Testis (tissue), 5 donors: Measurements from ENCODE around the gene KRTAP5-8. TPM values are rescaled to one million over a fixed set of nuclear protein-coding genes. Genes with fewer than 3 reads are reported as not detected.
"Not testable (repeated sequence)": the region's sequence is repeated elsewhere in the genome, so short reads cannot be mapped to it uniquely, and the experiment has no call there.

Experiments used
- DNase-seq: peaks from one replicate; pipeline ENCODE4 v3.0.0-alpha.2; 2019
- H3K27ac ChIP-seq, 2 donors: fragments of 200-600 bp; sonication (generic); one replicate each; pipeline ENCODE4 v1.5.1; 2019
- H3K27me3 ChIP-seq: fragments of 200-600 bp; sonication (generic); one replicate; pipeline ENCODE4 v1.5.1; 2019
- H3K36me3 ChIP-seq: fragments of 200-600 bp; sonication (generic); one replicate; pipeline ENCODE4 v1.5.1; 2017; ENCODE audit warnings: low read depth; ENCODE audit errors: missing control alignments
- H3K4me1 ChIP-seq: fragments of 200-600 bp; sonication (generic); one replicate; pipeline ENCODE4 v1.5.1; 2019
- H3K4me3 ChIP-seq, 2 donors: fragments of 200-600 bp; sonication (generic); one replicate each; pipeline ENCODE4 v1.5.1; 2017 to 2019
- H3K9me3 ChIP-seq: fragments of 200-600 bp; sonication (generic); one replicate; pipeline ENCODE4 v1.5.1; 2017
- POLR2A ChIP-seq: fragments of 450-650 bp; IDR thresholded peaks from one replicate; pipeline ENCODE4 v1.6.1; 2017; ENCODE audit warnings: antibody characterized with exemption, mild to moderate bottlenecking, moderate library complexity
- WGBS, 2 donors: methylation state at CpG; one replicate each; pipeline ENCODE4 v1.1.5; 2018; 5-methylcytosine and 5-hydroxymethylcytosine counted together
- intact Hi-C: fragments of 100-400 bp; cut with DNase I; formaldehyde crosslinking; loops from one replicate; pipeline ENCODE4 v1.15.1; 2023; ENCODE audit warnings: low total_unique reads
- long read RNA-seq, 2 donors: transcript quantifications; one replicate each; lab custom pipeline, GENCODE V29; 2026
- polyA plus RNA-seq: library from polyadenylated mRNA; stranded (reverse); fragments of 350-450 nt; fragmentation: Illumina TruSeq; extraction: RNeasy Lipid Tissue Mini Kit (QIAGEN cat#74804); gene quantifications from one replicate; pipeline ENCODE4 v1.2.3, GENCODE V29; 2014; ENCODE audit warnings: low read depth, low replicate concordance; ENCODE audit not compliant: insufficient read depth
- total RNA-seq, 2 donors: library from RNA; depleted of rRNA; stranded (reverse); fragments of >200 nt; gene quantifications; one replicate each; pipeline ENCODE4 v1.2.3, GENCODE V29; 2016
- TF ChIP-seq, protein P1 (sequence below), 3 experiments: fragments of 450-650 bp in 2 of 3; fragments of 200-600 bp in 1 of 3; sonication (generic) in 1 of 3; IDR thresholded peaks; one replicate each; pipeline ENCODE4 v1.5.1; 2016 to 2019; ENCODE audit warnings: antibody characterized with exemption in 3 of 3, mild to moderate bottlenecking in 2 of 3, moderate library complexity in 1 of 3

KRTAP5-8 gene, protein sequence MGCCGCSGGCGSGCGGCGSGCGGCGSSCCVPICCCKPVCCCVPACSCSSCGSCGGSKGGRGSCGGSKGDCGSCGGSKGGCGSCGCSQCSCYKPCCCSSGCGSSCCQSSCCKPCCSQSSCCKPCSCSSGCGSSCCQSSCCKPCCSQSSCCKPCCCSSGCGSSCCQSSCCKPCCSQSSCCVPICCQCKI
- total RNA-seq: 1 to 10 TPM in 1 of 2 donors, under 1 TPM in 1; 0.39 to 1.1 TPM
- not detected for polyA plus RNA-seq
- long read RNA-seq, donor 1: 0 reads
- long read RNA-seq, donor 2: 0 reads

DNA sequence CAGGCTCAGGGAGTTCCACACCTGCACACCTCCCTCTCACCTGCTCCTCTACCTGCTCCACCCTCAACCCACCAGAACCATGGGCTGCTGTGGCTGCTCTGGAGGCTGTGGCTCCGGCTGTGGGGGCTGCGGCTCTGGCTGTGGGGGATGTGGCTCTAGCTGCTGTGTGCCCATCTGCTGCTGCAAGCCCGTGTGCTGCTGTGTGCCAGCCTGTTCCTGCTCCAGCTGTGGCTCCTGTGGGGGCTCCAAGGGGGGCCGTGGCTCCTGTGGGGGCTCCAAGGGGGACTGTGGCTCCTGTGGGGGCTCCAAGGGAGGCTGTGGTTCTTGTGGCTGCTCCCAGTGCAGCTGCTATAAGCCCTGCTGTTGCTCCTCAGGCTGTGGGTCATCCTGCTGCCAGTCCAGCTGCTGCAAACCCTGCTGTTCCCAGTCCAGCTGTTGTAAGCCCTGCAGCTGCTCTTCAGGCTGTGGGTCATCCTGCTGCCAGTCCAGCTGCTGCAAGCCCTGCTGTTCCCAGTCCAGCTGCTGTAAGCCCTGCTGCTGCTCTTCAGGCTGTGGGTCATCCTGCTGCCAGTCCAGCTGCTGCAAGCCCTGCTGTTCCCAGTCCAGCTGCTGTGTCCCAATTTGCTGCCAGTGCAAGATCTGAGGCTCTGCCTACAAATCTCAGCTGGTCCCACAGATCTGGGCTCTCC, at the start of gene KRTAP5-8:
Gene KRTAP5-8, plus strand, starts transcription at position 49 of the 689 bp plus-strand sequence. Its CDS starts 31 bp downstream, at position 80.
- H3K9me3 ChIP-seq, H3K27me3 ChIP-seq, H3K36me3 ChIP-seq, intact Hi-C loops, H3K4me3 ChIP-seq, H3K4me1 ChIP-seq: not testable (repeated sequence)
- peak; percentile 56 for DNase-seq
- whole genome bisulfite sequencing, 2 donors: 30% methylated on average over 3 of the region's 4 CpGs; no CpG with 5 or more reads in 1 of the 2 donors
- peak within 1 kb of the TSS in 1 of 2 donors; percentile 45 for H3K27ac ChIP-seq

DNA sequence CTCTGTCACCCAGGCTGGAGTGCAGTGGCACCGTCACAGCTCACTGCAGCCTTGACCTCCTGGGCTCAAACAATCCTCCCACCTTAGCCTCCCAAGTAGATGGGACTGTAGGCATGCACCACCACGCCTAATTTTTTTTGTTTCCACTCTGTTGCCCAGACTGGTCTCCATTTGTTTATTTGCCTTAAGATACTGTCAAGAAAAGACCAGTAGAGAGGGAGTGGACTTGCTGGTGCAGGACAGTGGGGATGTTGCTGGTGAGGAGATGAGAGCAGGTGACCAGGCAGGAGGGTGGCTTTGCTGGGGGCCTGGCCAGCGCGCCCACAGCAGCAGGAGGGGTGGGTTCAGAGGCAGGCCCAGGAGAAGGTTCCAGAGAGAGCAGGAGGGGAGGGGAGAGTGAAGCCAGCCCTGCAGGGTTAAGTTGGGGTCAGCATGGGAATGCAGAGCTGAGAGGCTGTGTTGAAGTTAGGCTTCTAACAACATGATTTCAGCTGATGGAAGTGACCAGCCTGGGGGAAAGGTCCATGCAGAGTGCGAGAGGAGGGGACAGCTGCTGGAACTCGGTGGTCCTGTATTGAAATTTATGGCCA, 49.0 kb upstream of the KRTAP5-8 start:
- Histone ChIP-seq H3K27ac (peak overlapping the region in 1 of 2 donors; percentile 17), H3K27me3 (no peaks in the 10 kb centered on the region), H3K4me3 (no peak overlapping the region), H3K9me3 (no peaks in the 10 kb centered on the region), H3K4me1 (peaks cover 5% of the 10 kb centered on the region), H3K36me3 (no peaks in the 10 kb centered on the region)
- intact Hi-C loops: no loop called here
- 79 to 87% methylated on average over 6 of the region's 6 CpGs for WGBS, 2 donors
- DNase-seq: no peak
- TF ChIP-seq, protein P1, sequence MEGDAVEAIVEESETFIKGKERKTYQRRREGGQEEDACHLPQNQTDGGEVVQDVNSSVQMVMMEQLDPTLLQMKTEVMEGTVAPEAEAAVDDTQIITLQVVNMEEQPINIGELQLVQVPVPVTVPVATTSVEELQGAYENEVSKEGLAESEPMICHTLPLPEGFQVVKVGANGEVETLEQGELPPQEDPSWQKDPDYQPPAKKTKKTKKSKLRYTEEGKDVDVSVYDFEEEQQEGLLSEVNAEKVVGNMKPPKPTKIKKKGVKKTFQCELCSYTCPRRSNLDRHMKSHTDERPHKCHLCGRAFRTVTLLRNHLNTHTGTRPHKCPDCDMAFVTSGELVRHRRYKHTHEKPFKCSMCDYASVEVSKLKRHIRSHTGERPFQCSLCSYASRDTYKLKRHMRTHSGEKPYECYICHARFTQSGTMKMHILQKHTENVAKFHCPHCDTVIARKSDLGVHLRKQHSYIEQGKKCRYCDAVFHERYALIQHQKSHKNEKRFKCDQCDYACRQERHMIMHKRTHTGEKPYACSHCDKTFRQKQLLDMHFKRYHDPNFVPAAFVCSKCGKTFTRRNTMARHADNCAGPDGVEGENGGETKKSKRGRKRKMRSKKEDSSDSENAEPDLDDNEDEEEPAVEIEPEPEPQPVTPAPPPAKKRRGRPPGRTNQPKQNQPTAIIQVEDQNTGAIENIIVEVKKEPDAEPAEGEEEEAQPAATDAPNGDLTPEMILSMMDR (IDR thresholded peaks at IDR 0.05): no peak
- TF ChIP-seq POLR2A: no peak

DNA sequence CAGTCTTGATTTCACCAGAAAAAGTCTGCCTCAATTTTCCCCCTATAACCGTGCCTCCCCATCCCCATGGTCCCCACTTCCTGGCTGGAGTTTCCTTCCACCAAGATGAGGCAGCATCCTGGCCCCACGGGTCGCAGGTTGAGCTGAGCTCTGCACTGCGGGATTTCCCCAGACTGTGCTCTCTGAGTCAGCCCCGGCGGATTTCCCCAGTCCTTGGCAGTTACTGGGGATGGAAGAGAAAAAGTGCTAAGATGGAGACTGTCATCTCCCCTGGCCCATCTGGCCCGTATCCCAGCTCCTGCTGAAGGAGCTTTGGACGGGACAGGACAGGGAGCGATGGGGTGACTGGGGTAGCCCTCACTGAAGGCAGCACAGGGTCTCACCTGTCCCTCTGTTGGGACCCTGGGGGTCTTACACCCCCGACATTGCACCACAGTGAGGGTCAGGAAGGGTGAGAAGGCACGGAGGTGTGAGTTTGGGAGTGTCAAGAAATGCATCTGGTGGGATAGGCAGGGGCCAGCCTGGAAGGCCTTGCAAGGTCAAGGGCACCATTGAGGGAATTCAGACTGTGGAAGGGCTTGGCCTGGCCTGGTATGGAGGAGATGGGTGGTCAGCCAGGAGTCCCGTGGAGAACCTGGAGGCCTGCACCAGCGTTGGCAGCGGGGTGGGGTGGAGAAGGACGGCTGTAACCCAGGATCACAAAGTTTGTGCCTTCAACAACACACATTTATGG, 48.3 kb upstream of the KRTAP5-8 start:
- intact Hi-C loops: no loop called here
- Histone ChIP-seq H3K9me3 (no peaks in the 10 kb centered on the region), H3K4me3 (no peak overlapping the region), H3K36me3 (no peaks in the 10 kb centered on the region), H3K4me1 (peaks cover 5% of the 10 kb centered on the region), H3K27me3 (no peaks in the 10 kb centered on the region), H3K27ac (no peak overlapping the region)
- WGBS, 2 donors: 85 to 88% methylated on average over 15 of the region's 15 CpGs
- no peak for DNase-seq
- TF ChIP-seq POLR2A: no peak
- TF ChIP-seq, protein P1 (IDR thresholded peaks at IDR 0.05): no peak

DNA sequence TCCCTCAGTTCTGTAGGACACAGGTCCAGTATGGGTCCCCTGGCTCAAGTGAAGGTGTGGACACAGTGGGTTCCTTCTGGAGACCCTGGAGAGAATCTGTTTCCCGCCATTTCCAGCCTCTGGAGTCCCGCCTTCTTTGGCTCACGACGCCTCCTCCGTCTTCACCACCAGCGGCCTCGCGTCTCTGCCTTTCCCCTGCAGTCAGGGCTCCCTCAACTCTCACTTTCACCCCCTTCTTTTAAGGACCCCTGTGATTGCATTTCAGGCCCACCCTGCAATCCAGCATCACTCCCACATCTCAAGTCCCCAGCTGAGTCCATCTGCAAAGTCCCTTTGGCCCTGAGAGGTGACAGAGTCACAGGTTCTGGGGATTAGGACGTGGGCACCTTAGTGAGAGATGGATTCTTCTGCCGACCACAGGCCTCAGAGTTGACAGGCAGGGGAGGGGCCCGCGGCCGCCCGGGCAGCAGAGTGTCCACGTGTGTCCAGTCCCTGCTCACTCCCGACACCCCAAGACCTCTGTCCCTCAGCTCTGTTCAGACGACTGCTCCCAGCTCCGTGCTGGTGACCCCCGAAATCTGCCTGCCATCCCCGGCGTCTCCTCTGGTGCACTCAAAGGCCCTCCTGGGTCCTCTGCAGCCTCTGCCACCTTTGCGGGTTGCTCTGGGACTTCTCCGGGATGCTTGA, 47.6 kb upstream of the KRTAP5-8 start:
- peaks cover 5% of the 10 kb centered on the region for H3K4me1 ChIP-seq
- H3K9me3 ChIP-seq: no peaks in the 10 kb centered on the region
- WGBS, 2 donors: 92 to 98% methylated on average over 15 to 23 of the region's 23 CpGs
- intact Hi-C loops: no loop called here
- no peak for DNase-seq
- no peak for TF ChIP-seq POLR2A
- TF ChIP-seq, protein P1 (IDR thresholded peaks at IDR 0.05): no peak
- no peaks in the 10 kb centered on the region for H3K27me3 ChIP-seq
- H3K36me3 ChIP-seq: no peaks in the 10 kb centered on the region
- no peak overlapping the region for H3K27ac ChIP-seq
- no peak overlapping the region for H3K4me3 ChIP-seq
